HG02571 (cell line): ENCODE data around the gene RASSF4.

Experiments
- ATAC-seq: cut with Tn5 transposase; IDR thresholded peaks from one replicate; pipeline ENCODE4 v1.9.1; 2021; ENCODE audit warnings: mild to moderate bottlenecking, moderate library complexity; ENCODE audit not compliant: unreplicated experiment

Gene RASSF4

DNA sequence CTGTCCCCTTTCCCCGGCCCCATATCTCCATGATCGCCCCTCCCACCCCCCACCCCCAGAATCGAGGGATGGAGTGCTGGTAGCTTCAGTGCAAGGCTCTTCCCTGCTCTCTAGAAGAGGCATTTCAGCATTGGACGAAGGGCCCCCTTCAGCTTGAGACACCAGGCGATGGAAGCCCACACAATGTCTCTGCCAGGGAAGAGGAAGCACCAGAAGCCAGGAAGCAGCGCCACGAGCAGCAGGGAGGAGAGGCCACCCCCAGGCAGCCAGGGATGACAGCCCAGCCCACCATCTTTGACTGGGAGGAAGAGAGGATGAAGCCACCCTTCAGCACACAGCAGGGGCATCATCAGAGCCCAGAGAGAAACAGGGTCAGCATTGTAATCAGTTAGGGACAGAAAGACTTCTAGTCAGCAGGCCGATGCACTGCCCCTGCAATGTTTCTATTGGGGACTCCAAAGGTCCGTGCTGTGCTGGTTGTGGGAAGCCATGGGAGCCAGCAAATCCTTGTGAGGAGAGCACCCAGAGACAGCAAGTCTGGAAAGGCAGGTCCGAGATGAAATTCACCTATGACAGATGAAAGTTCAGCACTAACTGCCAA lies 32.8 kb upstream of the RASSF4 start:
- ATAC-seq = no peak

DNA sequence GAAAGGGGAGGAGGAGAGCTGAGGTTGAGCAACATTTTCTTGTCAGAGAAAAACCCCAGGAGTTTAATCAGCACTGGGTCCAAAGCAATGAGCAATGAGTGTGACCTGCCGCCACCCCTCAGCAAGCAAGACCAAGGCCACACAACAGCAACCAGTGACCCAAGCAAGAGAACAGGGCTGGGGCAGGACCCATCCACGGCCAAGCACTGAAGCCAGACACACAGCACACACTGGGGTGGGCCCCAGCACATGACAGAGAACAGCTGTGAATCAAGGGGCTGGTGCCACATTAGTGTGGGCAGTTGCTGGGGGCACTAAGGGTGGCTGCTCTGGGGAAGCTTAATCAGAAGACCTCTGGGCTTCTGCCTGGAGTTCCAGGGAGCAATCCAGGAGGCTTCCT lies 32.2 kb upstream of the RASSF4 start:
- no peak for ATAC-seq

DNA sequence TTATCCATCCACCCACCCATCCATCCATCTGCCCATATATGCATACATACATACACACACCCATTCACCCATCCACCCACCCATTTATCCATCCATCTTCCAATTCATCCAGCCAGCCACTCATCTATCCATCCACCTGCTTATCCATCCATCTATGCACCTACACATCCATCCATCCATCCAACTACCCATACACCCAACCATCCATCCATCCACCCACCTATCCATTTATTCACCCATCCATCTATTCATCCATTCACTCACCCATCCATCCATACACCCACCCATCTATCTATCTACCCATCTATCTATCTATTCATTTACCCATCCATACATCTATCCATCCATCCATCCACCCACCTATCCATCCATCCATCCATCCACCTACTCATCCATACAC lies 31.1 kb upstream of the RASSF4 start:
- no peak for ATAC-seq

DNA sequence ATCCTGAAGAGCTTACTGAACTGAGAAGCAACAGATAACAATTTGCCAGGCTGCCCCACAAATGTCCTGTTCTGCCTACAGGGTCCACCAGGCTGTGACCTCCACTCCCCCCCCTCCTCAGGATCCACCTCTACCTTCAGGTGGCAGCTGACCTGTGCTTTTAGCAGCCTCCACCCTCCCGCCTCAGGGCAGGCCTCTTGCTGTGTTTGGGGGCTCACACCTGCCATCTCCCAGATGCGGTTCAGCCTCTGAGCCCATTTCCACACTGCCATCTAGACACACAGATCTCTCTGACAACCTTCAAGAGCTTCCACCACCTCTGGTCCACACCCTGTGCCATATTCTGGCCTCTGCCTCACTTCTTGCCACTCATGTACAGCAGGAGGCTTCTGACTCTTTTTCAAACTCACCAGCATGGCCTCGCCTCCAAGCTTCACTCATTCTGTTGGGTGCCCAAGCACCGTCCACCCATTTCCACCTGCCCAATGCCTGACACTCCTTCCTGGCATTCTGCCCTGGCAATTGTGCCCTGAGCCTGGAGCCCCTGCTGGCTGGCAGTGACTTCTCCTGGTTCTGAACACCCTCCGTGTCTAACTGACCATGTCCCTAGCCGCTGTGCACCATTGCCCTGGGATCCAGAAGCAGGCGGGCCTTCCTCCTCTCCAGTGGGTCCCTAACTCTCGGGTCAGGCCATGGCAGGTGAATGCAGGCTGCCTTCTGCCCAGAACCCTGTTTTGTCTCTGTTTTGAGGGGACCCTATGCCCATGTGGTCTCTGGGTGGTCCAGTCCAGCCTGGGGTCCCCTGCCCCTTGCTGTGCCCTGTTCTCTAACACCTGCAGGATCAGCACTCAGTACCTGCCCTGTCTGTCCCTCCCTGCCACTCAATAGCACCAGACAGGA lies 30.0 kb upstream of the RASSF4 start:
- ATAC-seq = no peak

DNA sequence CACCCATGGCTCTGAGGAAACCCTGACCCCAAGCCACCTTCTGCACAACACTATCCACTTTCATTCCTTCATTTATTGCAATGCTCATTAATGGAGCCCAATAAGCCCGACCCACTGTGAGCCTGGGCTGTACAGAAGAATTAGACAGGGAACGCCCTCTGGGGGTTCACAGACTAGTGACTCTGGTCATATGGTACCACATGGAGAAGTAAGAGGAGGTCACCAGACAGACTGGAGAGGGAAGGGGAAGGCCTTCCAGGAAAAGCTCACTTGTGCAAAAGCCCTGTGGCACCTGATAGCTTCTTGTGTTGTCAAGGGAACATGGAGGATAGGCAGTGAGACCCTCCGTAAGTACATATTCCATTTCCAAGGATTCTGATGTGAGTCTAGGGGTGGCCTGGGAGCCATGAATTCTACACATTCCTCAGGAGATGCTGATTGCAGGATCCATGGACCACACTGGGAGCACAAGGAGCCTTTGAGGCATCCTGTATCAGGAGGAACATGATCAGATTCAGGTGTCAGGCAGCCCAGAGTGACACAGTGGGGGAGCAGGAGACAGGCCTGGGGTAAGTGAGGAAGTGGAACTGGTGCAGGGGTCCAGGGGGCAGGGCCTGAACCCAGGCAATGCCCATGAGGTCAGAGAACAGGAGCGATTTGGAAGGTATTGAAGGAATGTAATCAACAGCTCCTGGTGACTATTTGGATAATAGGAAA lies 28.5 kb upstream of the RASSF4 start:
- no peak for ATAC-seq

DNA sequence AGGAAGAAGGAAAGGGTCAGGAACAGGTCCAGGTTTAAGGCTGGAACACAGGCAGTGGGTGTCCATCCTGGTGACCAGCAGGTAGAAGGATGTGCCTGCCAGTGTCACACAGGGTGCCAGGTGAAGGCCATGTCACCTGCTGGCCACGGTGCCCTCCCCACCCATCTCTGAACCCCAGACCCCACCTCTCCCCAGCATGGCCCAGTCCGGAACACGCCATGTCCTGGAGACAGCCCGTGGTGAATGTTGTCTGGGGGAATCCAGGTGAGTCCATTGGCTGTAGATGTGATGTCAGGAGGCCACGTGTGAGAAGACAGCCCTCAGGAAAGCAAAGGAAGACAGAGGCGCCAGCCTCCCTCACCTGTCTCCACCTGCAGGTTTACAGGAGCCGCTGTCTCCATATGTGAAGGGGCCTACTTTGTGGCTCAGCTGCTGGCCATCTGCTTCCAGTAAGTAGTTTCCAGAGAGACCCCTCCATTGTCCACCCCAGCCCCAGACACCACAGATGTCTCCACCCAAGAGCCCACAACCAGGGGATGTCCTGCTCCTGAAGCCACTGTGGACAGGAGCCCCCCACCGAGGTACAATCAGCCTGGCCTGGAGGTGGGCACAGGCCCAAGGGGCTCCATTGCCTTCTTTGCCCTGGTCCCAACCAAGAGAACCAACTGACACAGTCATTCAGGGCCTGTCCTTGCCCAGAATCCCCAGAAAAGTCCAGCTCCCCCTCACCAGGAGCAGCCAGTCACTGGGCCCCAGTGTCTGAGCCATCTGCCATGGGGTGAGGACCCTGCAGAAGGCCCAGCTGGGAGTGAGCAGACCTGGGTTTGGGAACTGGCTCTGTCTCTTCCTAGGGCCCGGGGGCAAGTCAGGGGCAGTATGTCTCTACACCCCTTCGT lies 27.7 kb upstream of the RASSF4 start:
- no peak for ATAC-seq

DNA sequence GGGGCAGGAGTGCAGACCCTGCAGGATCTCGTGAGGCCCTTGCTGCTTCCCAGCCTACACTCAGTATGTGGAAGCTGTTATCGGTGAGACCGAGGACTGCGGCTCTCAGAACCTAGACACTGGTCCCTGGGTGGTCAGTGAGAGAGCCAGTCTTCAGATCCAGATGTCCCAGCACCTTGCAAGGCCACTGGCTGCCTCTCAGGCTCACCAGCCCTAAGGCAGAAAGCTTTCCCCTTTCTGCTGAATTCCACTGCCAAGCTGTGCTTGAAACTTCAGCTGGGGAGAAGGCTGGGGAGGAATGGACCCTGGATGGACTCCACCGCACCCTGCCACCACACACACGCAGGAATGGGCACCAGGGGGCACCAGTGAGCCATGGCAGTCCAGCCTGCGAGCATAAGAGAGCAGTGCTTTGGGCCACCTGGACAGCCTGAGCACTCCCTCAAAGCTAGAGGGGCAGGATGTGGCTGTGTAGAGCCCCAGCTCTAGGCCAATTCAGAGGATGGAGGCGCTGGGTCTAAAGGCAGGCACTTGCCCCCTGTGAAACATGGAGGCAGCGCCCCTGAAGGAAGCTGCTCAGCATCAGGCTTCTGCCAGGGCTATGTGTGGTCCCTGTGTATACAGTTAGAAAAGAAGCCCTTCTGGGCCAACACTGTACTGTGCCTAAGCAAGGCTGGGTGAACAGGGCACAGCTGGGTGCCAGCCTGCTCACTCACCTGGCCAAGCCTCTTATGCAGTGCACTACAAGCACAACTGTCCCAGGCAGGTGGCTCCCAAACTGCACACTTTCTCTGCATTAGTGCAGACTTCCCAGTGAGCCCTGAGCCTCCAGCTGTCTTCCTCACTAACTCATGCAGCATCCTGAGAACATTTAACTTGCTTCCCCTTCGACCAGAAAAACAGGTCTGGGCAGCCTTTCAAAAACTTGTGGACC lies 26.8 kb upstream of the RASSF4 start:
- ATAC-seq = peak; percentile 88

DNA sequence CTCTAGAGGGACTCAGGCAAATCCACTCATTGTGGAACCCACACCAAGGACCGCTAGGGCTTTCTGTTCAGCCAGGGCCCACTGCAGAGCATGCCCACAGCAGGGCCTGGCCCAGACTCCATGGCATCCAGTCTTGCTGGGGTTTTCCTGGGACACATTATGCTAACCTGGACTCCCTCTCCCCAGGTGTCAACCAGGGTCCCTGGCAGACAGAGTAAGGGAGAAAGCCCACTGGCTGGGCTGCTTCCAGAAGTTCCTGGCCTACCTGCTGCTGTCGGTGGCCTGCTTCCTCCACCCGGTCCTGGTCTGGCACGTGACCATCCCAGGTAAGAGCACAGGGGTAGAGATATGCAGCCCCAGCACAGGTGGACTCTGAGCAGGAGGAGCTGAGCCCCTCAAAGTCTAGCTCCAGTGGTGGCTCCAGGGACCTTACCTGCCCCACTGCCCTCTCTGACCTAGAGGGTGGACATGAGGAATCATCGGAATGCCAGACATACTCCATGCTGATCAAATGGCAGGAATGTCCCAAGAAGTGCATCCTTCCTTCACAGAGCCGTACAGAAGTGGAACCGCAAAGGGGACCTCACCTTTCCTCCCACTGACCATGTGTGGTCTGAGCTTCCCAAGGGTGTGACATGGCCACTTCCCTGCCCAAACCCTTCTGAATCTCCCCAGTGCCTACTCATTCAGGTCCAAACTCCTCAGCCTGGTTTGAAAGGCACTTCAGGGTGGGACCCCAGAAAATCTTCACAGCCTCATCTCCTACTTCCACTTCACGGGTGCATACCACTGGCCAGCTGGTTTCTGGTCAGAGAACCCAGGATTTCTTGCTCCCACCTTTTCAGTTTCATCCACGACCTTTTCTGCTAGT lies 25.9 kb upstream of the RASSF4 start:
- no peak for ATAC-seq

DNA sequence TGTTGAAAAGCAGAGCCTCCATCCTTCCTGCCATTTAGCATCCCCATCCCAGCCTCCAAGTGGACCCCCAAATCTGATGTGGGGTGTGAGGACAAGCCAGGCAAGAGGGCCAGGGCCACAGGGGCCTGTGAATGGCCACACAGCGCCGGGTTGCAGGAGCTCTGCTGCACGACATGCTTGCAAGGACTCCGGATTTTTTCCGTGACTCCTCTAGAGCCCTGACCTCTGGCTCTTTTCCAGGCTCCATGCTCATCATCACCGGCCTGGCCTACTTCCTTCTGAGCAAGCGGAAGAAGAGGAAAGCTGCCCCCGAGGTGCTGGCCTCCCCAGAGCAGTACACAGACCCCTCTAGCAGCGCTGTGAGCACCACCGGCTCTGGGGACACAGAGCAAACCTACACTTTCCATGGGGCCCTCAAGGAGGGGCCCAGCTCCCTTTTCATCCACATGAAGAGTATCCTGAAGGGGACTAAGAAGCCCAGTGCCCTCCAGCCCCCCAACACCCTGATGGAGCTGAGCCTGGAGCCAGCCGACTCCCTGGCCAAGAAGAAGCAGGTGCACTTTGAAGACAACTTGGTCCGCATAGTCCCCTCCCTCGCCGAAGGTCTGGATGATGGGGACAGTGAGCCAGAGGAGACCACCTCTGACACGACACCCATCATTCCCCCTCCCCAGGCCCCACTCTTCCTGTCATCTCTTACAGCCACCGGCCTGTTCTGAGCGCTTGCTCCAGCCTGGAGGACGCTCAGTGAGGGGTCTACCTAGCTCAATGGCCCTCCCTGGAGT lies 25.0 kb upstream of the RASSF4 start:
- ATAC-seq = no peak

DNA sequence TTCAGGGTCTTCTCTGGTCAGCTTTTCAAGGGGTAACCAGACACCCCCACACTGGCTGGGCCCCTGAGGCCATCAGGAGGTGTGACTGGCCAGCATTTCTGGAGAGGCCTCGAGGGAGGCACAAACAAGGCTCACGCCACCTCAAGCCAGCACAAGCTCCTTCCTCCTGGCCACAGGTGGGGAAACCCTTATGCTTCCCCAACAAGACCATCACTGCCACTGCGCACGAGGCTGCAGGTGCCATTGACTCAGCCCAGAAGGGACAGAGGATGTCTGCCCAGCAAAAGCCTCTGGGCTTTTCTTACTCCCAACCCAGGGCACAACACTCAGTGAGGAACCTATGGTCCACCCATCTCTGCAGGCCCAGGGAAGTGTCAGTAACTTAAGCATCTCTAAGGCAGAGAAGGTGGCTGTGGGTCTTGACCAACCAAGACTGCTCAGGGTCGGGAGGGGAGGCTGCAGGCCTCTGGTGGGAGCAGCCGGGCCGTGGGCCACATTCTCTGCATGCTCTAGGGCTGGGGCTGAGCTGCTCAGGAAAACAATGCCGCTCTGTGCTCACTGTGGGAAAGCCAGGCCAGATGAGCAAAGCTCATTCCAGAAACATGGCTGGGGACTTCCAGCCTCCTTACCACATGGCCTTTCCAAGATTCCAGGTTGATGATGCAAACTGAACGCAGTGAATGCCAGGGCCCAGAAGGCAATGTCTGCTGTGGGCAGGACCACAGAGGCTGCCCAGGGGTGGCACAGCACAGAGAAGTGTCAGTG lies 24.2 kb upstream of the RASSF4 start:
- no peak for ATAC-seq

DNA sequence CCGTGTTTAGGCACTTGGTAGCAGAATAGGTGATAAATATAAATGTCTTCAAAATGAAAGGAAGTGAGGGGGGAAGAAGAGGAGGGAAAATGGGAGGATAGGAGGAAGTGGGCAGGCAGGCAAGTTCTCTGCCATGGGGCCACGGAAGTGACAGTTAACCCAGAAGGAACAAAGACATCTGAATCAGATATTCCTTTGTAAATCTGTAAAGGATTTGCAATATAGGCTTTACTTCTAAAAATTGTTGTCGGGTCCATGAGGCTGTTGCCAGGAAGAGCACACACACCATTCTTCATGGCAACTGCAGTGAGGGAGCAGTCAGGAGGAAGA lies 23.7 kb upstream of the RASSF4 start:
- ATAC-seq = no peak

DNA sequence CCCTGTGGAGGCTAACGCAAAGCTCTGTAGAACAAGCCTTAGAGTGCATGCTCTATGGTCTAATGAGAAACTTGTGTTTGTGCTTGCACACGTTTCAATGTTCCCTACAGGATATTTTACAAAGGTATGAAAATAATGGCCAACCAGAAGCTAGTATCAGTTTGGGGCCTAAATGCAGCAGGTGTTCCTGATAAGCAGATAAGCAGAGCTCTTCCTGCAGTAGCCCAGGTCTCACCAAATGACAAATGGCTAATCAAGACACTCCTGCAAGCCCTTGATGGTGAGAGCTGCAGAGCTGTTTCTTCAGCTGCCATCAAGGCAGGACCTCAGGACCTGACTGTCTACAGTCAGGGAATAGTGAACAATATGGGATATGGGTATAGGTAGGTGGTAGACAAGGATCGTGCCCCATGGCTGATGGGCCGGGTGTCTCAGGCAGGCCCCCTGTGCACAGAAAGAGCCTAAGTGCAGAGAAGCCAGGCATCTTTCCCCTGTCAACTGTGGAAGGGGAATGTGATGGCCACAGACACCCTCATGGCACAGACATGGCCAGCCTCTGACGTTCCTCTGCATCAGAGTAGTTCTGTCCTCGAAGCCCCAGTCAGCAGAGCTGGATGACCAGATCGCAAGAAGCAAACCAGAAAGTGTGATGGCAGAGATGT lies 23.2 kb upstream of the RASSF4 start:
- no peak for ATAC-seq

DNA sequence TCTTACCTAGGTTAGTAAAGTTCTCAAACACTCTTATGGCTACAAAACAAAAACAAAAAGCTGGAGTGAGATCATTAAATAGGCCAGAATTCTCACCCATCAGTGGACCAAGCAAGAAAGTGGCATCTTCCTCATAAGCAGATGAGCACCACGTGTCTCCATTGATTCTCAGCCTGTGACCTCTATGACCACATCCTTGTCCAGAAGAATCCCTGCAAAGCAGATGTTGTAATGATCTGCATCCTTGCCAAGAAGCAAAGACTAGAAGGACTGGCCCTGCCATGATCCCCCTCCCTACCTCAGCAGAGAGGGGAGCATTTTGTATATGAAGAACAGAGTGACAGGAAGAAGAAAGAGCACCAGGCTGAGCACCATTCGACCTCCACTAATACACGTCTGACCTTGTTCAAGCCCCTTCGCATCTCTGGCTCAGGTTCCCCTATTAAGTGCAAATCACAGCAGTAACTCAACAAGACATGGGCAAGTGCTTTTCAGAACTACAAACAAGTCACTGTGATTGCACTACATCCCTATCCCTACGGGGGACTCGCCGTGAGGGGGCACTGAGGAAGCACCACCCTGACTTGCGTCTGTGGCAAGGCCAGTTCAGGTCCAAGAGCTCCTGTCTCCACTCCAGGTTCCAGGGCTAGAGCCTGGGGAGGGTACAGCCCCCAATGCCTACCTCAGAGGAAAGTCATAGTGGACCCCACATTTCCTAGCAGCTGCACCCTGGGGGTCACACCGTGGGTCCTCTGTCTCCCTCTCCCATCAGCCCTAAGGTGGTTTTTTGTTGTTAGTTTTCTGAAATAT lies 22.2 kb upstream of the RASSF4 start:
- no peak for ATAC-seq

DNA sequence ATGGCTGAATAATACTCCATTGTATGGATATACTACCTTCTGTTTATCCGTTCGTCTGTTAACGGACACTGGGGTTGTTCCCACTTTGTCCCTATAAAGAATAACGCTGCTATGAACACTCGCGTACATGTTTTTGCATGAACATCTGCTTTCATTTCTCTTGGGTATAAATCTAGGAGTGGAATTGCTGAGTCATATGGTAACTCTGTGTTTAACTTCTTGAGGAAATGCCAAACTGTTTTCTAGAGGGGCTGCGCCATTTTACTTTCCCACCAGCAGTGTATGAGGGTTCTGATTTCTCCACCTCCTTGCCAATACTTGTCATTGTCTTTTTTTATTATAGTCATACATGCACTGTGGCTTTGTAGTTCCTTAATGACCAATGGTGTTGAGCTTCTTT lies 20.6 kb upstream of the RASSF4 start:
- no peak for ATAC-seq

DNA sequence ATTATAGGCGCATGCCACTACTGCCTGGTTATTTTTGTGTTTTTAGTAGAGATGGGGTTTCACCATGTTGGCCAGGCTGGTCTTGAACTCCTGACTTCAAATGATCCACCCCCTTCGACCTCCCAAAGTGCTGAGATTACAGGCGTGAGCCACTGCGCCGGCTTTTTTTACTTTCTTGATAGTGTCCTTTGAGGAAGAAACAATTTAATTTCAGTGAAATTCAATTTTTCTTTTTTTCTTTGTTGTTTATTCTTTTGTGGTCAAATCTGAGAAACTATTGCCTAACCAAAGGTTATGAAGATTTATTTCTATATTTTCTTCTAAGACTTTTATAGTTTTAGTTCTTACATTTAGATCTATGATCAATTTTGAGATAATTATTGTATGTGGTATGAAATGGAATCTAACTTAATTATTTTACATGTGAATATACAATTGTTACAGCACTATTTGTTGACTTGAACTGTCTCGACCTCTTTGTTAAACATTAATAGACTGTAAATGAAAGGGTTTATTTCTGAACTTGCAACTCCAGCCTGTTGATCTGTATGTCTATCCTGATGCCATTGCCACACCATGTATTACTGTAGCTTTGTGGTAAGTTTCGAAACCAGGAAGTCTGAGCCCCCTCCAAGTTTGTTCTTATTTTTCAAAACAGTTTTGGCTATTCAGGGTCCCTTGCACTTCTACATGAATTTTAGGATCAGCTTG lies 19.8 kb upstream of the RASSF4 start:
- no peak for ATAC-seq

DNA sequence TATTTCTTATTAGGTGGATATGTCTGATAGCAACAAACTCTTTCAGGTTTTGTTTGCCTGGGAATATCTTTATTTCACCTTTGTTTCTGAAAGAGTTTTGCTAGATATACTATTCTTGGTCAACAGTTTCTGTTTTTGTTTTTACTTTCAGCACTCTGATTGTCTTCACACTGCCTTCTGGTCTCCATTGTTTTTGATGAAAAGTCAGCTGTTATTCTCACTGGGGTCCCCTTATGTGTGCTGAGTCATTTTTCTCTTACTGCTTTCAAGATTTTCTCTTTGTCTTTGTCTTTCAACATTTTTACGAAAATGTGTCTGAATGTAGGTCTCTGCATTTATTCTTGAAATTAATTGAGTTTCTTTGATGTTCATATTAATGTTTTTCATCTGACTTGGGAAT lies 15.2 kb upstream of the RASSF4 start:
- no peak for ATAC-seq
